PC-3 (cell line): ENCODE data around the gene SMIM44. TPM values are rescaled to one million over a fixed set of nuclear protein-coding genes. Genes with fewer than 3 reads are reported as not detected.

Experiments
- ATAC-seq: fragments of 200-7000 bp; cut with Tn5 transposase; 2 replicates; pipeline ENCODE4 v1.9.1; 2020; ENCODE audit warnings: mild to moderate bottlenecking, moderate library complexity
- BruUV-seq: library from RNA; stranded (reverse); fragments of 400-500 nt; replicated peaks from 2 replicates; lab custom pipeline; 2021; lab: Mats Ljungman, UMichigan
- CTCF ChIA-PET: fragments of 300-600 bp; sonication (Branson Sonifier 250); formaldehyde crosslinking; loops from one replicate; lab custom pipeline; 2022; ENCODE audit warnings: antibody characterized with exemption; lab: Charles Lee
- POLR2A ChIA-PET: fragments of 300-600 bp; sonication (Branson Sonifier 250); formaldehyde crosslinking; loops from one replicate; lab custom pipeline; 2022; ENCODE audit warnings: antibody characterized with exemption; ENCODE audit not compliant: unreplicated experiment; lab: Charles Lee
- DNase-seq: peaks from one replicate; pipeline ENCODE4 v3.0.0-alpha.2; 2015
- H2AFZ ChIP-seq: fragments of 300-600 bp; sonication (generic); 2 replicates; pipeline ENCODE4 v1.6.0; 2016; ENCODE audit warnings: antibody characterized with exemption, low read length
- H3F3A ChIP-seq: fragments of 300-600 bp; sonication (generic); one replicate; pipeline ENCODE4 v1.6.0; 2017; ENCODE audit warnings: antibody characterized with exemption, low read length, control low read depth, mild to moderate bottlenecking; ENCODE audit not compliant: unreplicated experiment
- H3K27ac ChIP-seq: fragments of 300-600 bp; sonication (generic); 2 replicates; pipeline ENCODE4 v1.5.1; 2016; ENCODE audit warnings: mild to moderate bottlenecking, low read length
- H3K27me3 ChIP-seq: fragments of 300-600 bp; sonication (generic); 2 replicates; pipeline ENCODE4 v1.6.1; 2016; ENCODE audit warnings: low read length, mixed read lengths
- H3K36me3 ChIP-seq: fragments of 300-600 bp; sonication (generic); 2 replicates; pipeline ENCODE4 v1.6.1; 2016; ENCODE audit warnings: low read depth, mixed run types, low read length, mixed read lengths
- H3K4me1 ChIP-seq: fragments of 300-600 bp; sonication (generic); 2 replicates; pipeline ENCODE4 v1.5.1; 2016; ENCODE audit warnings: low read length; ENCODE audit not compliant: insufficient read depth
- H3K4me2 ChIP-seq: fragments of 300-600 bp; sonication (generic); 2 replicates; pipeline ENCODE4 v1.6.0; 2016; ENCODE audit warnings: low read length
- H3K4me3 ChIP-seq: fragments of 300-600 bp; sonication (generic); 2 replicates; pipeline ENCODE4 v1.5.1; 2016; ENCODE audit warnings: mild to moderate bottlenecking, low read length, mixed read lengths
- H3K79me2 ChIP-seq: fragments of 300-600 bp; sonication (generic); 2 replicates; pipeline ENCODE4 v1.6.1; 2017; ENCODE audit warnings: low read length, mixed read lengths
- H3K9ac ChIP-seq: fragments of 300-600 bp; sonication (generic); 2 replicates; pipeline ENCODE4 v1.6.0; 2016; ENCODE audit warnings: mild to moderate bottlenecking, low read length
- H3K9me2 ChIP-seq: fragments of 300-600 bp; sonication (generic); replicated peaks from 2 replicates; pipeline ENCODE4 v1.6.1; 2016; ENCODE audit warnings: mixed run types, low read length, mixed read lengths
- H3K9me3 ChIP-seq: fragments of 300-600 bp; sonication (generic); 2 replicates; pipeline ENCODE4 v1.6.1; 2016; ENCODE audit warnings: low read length, mixed read lengths
- H4K20me1 ChIP-seq: fragments of 300-600 bp; sonication (generic); 2 replicates; pipeline ENCODE4 v1.6.1; 2016; ENCODE audit warnings: low read length, mixed read lengths
- CTCF ChIP-seq: fragments of 300-600 bp; sonication (generic); conservative IDR thresholded peaks from 2 replicates; pipeline ENCODE4 v1.5.1; 2017; ENCODE audit warnings: antibody characterized with exemption, low read depth, mild to moderate bottlenecking, low read length
- EZH2 ChIP-seq: fragments of 300-600 bp; sonication (generic); IDR thresholded peaks from one replicate; pipeline ENCODE4 v1.6.1; 2017; ENCODE audit warnings: antibody characterized with exemption, mild to moderate bottlenecking, low read length; ENCODE audit not compliant: unreplicated experiment
- EZH2phosphoT487 ChIP-seq: fragments of 300-600 bp; sonication (generic); IDR thresholded peaks from 2 replicates; pipeline ENCODE4 v1.6.1; 2018; ENCODE audit warnings: mild to moderate bottlenecking, antibody characterized with exemption, low read length, borderline replicate concordance
- intact Hi-C: fragments of 100-400 bp; cut with micrococcal nuclease; formaldehyde crosslinking; loops from 2 replicates; pipeline ENCODE4 v1.9.0; 2023
- total RNA-seq: library from RNA; depleted of rRNA; stranded (reverse); fragments of >200 nt; gene quantifications from 2 replicates; pipeline ENCODE4 v1.2.3, GENCODE V29; 2014

Gene SMIM44
- total RNA-seq, 1 experiment from 2014 or later: not detected

DNA sequence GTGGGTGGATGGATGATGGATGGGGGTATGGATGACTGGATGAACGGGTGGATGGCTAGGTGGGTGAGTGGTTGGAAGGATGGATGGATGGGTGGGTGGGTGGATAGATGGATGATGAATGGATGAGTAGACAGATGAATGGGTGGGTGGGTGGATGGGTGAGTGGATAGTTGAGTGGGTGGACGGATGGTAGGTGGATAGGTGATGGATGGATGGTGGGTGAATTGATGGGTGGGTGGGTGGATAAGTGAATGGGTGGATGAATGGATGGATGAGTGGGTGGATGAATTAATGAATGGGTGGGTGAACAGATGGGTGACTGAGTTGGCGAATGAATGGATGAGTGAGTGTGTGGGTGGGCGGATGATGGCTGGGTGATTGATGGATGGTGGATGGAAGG, 7.8 kb downstream of the SMIM44 start:
- intact Hi-C loops: no loop called here
- Histone ChIP-seq H3K79me2 (no peaks in the 10 kb centered on the region), H3K4me2 (no peak overlapping the region), H3F3A (no peaks in the 10 kb centered on the region), H3K27me3 (no peaks in the 10 kb centered on the region), H3K9ac (no peak overlapping the region), H3K36me3 (no peaks in the 10 kb centered on the region), H2AFZ (no peak overlapping the region), H3K9me3 (no peaks in the 10 kb centered on the region), H3K9me2 (no peaks in the 10 kb centered on the region), H4K20me1 (no peaks in the 10 kb centered on the region), H3K4me3 (no peak overlapping the region), H3K4me1 (no peaks in the 10 kb centered on the region), H3K27ac (no peak overlapping the region)
- ATAC-seq (no peak), DNase-seq (no peak)
- ChIA-PET CTCF (no interaction called here), POLR2A (no interaction called here)
- BruUV-seq: no TSS peak
- TF ChIP-seq EZH2: no peak
- TF ChIP-seq EZH2phosphoT487: no peak
- no peak for TF ChIP-seq CTCF

GRCh38 chr19:3474614-3475013, 8.6 kb downstream of the SMIM44 start:
- no TSS peak for BruUV-seq

GRCh38 chr19:3474010-3474409, 9.2 kb downstream of the SMIM44 start:
- ATAC-seq (no peak), DNase-seq (no peak)
- Histone ChIP-seq H3K4me2 (no peak overlapping the region), H3K9me2 (no peaks in the 10 kb centered on the region), H3K27me3 (no peaks in the 10 kb centered on the region), H3K9me3 (no peaks in the 10 kb centered on the region), H2AFZ (no peak overlapping the region), H3K9ac (no peak overlapping the region), H3K4me3 (no peak overlapping the region), H3K79me2 (no peaks in the 10 kb centered on the region), H3K36me3 (no peaks in the 10 kb centered on the region), H3K27ac (no peak overlapping the region), H3F3A (no peaks in the 10 kb centered on the region), H3K4me1 (no peaks in the 10 kb centered on the region), H4K20me1 (no peaks in the 10 kb centered on the region)
- POLR2A ChIA-PET: no interaction called here
- TF ChIP-seq EZH2: no peak
- TF ChIP-seq EZH2phosphoT487: no peak
- no peak for TF ChIP-seq CTCF
- CTCF ChIA-PET: no interaction called here
- intact Hi-C loops: no loop called here
- BruUV-seq: no TSS peak

More at GRCh38 chr19:3474614-3475013, 8.6 kb downstream of the SMIM44 start:
- ATAC-seq (no peak), DNase-seq (no peak)
- intact Hi-C loops: no loop called here
- TF ChIP-seq EZH2phosphoT487 (no peak), CTCF (no peak), EZH2 (no peak)
- Histone ChIP-seq H3K9ac (no peak overlapping the region), H2AFZ (no peak overlapping the region), H3F3A (no peaks in the 10 kb centered on the region), H4K20me1 (no peaks in the 10 kb centered on the region), H3K4me2 (no peak overlapping the region), H3K9me2 (no peaks in the 10 kb centered on the region), H3K79me2 (no peaks in the 10 kb centered on the region), H3K36me3 (no peaks in the 10 kb centered on the region), H3K27ac (no peak overlapping the region), H3K4me3 (no peak overlapping the region), H3K27me3 (no peaks in the 10 kb centered on the region), H3K9me3 (no peaks in the 10 kb centered on the region), H3K4me1 (no peaks in the 10 kb centered on the region)
- ChIA-PET POLR2A (no interaction called here), CTCF (no interaction called here)
